Stomach (tissue), 9 donors: ENCODE results near the gene PUM2. TPM values are rescaled to one million over a fixed set of nuclear protein-coding genes. Genes with fewer than 3 reads are reported as not detected.

Experiments
- DNase-seq, 2 donors: peaks; one replicate each; pipeline versions ENCODE4 v3.0.0 to v3.0.0-alpha.2; 2013 to 2019
- H3K27ac ChIP-seq, 5 donors: fragments of 200-600 bp in 4 of 5; sonication (generic) in 4 of 5; one replicate each; pipeline ENCODE4 v1.5.1; 2013 to 2019; ENCODE audit warnings: mild to moderate bottlenecking in 1 of 5, moderate library complexity in 1 of 5
- H3K27me3 ChIP-seq, 3 donors: fragments of 200-600 bp; sonication (generic); one replicate each; pipeline ENCODE4 v1.5.1; 2017 to 2019; ENCODE audit warnings: mixed run types in 1 of 3
- H3K36me3 ChIP-seq, 4 donors: fragments of 200-600 bp; sonication (generic); 1 replicate in 3 of 4; 2 replicates in 1 of 4; pipeline ENCODE4 v1.5.1; 2016 to 2019
- H3K4me1 ChIP-seq, 4 donors: fragments of 200-600 bp; sonication (generic); one replicate each; pipeline ENCODE4 v1.5.1; 2016 to 2019
- H3K4me3 ChIP-seq, 4 donors: fragments of 200-600 bp; sonication (generic) in 3 of 4; one replicate each; pipeline ENCODE4 v1.5.1; 2016 to 2019; ENCODE audit warnings: mild to moderate bottlenecking in 1 of 4
- H3K9me3 ChIP-seq, 4 donors: fragments of 200-600 bp; sonication (generic); one replicate each; pipeline ENCODE4 v1.5.1; 2016 to 2019
- EP300 ChIP-seq: sonication (generic); formaldehyde crosslinking; IDR thresholded peaks from one replicate; pipeline ENCODE4 v1.6.1; 2017; ENCODE audit warnings: antibody characterized with exemption
- POLR2A ChIP-seq, 4 donors: fragments of 450-650 bp; IDR thresholded peaks; one replicate each; pipeline ENCODE4 v1.6.1; 2016; ENCODE audit warnings: antibody characterized with exemption in 4 of 4, control low read depth in 2 of 4, mild to moderate bottlenecking in 1 of 4, moderate library complexity in 1 of 4
- POLR2AphosphoS5 ChIP-seq, 3 donors: sonication (generic); formaldehyde crosslinking; IDR thresholded peaks; one replicate each; pipeline ENCODE4 v1.6.1; 2016; ENCODE audit warnings: antibody characterized with exemption in 3 of 3
- WGBS, 5 donors: extraction: QIAGEN DNeasy Blood & Tissue Kit in 3 of 5; methylation state at CpG; one replicate each; pipeline versions ENCODE4 v1.1.5 to v1.1.7; 2013 to 2018; 5-methylcytosine and 5-hydroxymethylcytosine counted together
- intact Hi-C: fragments of 100-400 bp; cut with DNase I; formaldehyde crosslinking; loops from one replicate; pipeline ENCODE4 v1.15.1; 2023; ENCODE audit warnings: low total_unique reads
- polyA plus RNA-seq, 3 donors: library from polyadenylated mRNA; stranded (reverse); fragments of 200-250 nt; gene quantifications; one replicate each; pipeline ENCODE4 v1.2.3, GENCODE V29; 2013
- total RNA-seq, 5 donors: library from RNA; depleted of rRNA; stranded (reverse); fragments of >200 nt; gene quantifications; one replicate each; pipeline versions ENCODE4 v1.1.0 to v1.2.3, GENCODE V29; 2014 to 2016
- TF ChIP-seq, protein P1 (sequence below), 7 experiments: fragments of 450-650 bp in 4 of 7; fragments of 200-600 bp in 3 of 7; sonication (generic) in 3 of 7; IDR thresholded peaks; one replicate each; pipeline ENCODE4 v1.5.1; 2016 to 2019; ENCODE audit warnings: antibody characterized with exemption in 7 of 7, control low read depth in 2 of 7, mild to moderate bottlenecking in 1 of 7
- donor health status: healthy with polysubstance abuse.
- donor health status: Bipolar disorder and iron deficiency.
- donor health status: healthy.

PUM2 gene
- total and polyA plus RNA-seq, 8 donors: 20.9 to 128 (median 39.7) TPM

- intact Hi-C loops: no loop called here
- Histone ChIP-seq H3K27me3 (no peaks in the 10 kb centered on the region), H3K4me1 (no peaks in the 10 kb centered on the region), H3K27ac (no peak overlapping the region), H3K9me3 (no peaks in the 10 kb centered on the region), H3K36me3 (no peaks in the 10 kb centered on the region), H3K4me3 (no peak overlapping the region)
- WGBS, 5 donors: 84 to 90% (median 88%) methylated on average over 6 to 7 of the region's 7 CpGs
- no peak for DNase-seq
- no peak for TF ChIP-seq POLR2A (IDR thresholded peaks at IDR 0.05)
- TF ChIP-seq EP300: no peak
- TF ChIP-seq, protein P1, sequence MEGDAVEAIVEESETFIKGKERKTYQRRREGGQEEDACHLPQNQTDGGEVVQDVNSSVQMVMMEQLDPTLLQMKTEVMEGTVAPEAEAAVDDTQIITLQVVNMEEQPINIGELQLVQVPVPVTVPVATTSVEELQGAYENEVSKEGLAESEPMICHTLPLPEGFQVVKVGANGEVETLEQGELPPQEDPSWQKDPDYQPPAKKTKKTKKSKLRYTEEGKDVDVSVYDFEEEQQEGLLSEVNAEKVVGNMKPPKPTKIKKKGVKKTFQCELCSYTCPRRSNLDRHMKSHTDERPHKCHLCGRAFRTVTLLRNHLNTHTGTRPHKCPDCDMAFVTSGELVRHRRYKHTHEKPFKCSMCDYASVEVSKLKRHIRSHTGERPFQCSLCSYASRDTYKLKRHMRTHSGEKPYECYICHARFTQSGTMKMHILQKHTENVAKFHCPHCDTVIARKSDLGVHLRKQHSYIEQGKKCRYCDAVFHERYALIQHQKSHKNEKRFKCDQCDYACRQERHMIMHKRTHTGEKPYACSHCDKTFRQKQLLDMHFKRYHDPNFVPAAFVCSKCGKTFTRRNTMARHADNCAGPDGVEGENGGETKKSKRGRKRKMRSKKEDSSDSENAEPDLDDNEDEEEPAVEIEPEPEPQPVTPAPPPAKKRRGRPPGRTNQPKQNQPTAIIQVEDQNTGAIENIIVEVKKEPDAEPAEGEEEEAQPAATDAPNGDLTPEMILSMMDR (IDR thresholded peaks at IDR 0.05): no peak
- TF ChIP-seq POLR2AphosphoS5 (IDR thresholded peaks at IDR 0.05): no peak
These were observed 40.0 kb upstream of the PUM2 start for GRCh38 chr2:20390524-20391123.

- intact Hi-C loops: no loop called here
- no peak for DNase-seq
- no peaks in the 10 kb centered on the region for H3K36me3 ChIP-seq
- H3K27me3 ChIP-seq: no peaks in the 10 kb centered on the region
- 46 to 55% (median 49%) methylated on average over 2 of the region's 2 CpGs for WGBS, 5 donors
- H3K4me1 ChIP-seq: peaks cover 0 to 24% (median 5%) of the 10 kb centered on the region in 4 donors
- H3K9me3 ChIP-seq: no peaks in the 10 kb centered on the region
- TF ChIP-seq EP300: no peak
- no peak for TF ChIP-seq POLR2AphosphoS5 (IDR thresholded peaks at IDR 0.05)
- TF ChIP-seq, protein P1 (IDR thresholded peaks at IDR 0.05): no peak
- no peak for TF ChIP-seq POLR2A (IDR thresholded peaks at IDR 0.05)
- H3K27ac ChIP-seq: no peak overlapping the region
- no peak overlapping the region for H3K4me3 ChIP-seq
These were observed 34.3 kb upstream of the PUM2 start for GRCh38 chr2:20384953-20385352.

GRCh38 chr2:20382965-20383810 is 32.5 kb upstream of the PUM2 start:
- Histone ChIP-seq H3K9me3 (no peaks in the 10 kb centered on the region), H3K27ac (no peak overlapping the region), H3K4me1 (peaks cover 0 to 42% (median 12%) of the 10 kb centered on the region in 4 donors), H3K27me3 (no peaks in the 10 kb centered on the region), H3K4me3 (no peak overlapping the region), H3K36me3 (no peaks in the 10 kb centered on the region)
- DNase-seq: no peak
- TF ChIP-seq EP300 (no peak), POLR2AphosphoS5 (IDR thresholded peaks at IDR 0.05) (no peak), POLR2A (IDR thresholded peaks at IDR 0.05) (no peak)
- TF ChIP-seq, protein P1 (IDR thresholded peaks at IDR 0.05): no peak
- 75 to 86% (median 78%) methylated on average over 9 of the region's 9 CpGs for WGBS, 5 donors
- intact Hi-C loops: no loop called here

DNA sequence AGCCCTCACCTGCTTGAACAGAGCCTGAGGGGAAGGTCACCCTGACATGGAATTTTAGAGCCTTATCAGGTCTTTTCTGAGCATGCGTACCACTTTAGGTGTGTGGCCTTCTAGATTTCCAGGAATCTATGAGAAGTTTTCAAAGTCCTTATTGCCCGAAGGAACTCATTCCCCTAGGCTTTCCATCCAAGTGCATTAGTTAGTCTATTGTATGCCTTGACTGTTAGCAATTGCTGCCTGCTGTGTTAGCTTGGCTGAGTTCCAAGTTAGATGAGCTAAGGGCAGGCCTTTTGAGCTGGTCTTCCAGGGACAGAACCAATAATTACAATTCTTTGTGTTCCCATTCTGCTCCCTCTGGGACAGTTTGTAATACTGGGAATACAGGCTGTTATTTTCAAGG is 30.8 kb upstream of the PUM2 start:
- peak; percentile 28 to 89 for DNase-seq
- intact Hi-C loops: no loop called here
- Histone ChIP-seq H3K4me1 (peaks cover 0 to 42% (median 12%) of the 10 kb centered on the region in 4 donors), H3K27me3 (no peaks in the 10 kb centered on the region), H3K36me3 (no peaks in the 10 kb centered on the region), H3K27ac (peak overlapping the region in 3 of 5 donors; percentile 28 to 47 (median 42)), H3K9me3 (no peaks in the 10 kb centered on the region), H3K4me3 (no peak overlapping the region)
- 21 to 53% (median 29%) methylated on average over 2 of the region's 2 CpGs for WGBS, 5 donors
- TF ChIP-seq POLR2A (IDR thresholded peaks at IDR 0.05) (no peak), POLR2AphosphoS5 (IDR thresholded peaks at IDR 0.05) (no peak), EP300 (no peak)
- TF ChIP-seq, protein P1 (IDR thresholded peaks at IDR 0.05): no peak
